ENCODE data around the gene KCNE4.
"Not testable (repeated sequence)": the region's sequence is repeated elsewhere in the genome, so short reads cannot be mapped to it uniquely, and the experiment has no call there.

Gene KCNE4

DNA sequence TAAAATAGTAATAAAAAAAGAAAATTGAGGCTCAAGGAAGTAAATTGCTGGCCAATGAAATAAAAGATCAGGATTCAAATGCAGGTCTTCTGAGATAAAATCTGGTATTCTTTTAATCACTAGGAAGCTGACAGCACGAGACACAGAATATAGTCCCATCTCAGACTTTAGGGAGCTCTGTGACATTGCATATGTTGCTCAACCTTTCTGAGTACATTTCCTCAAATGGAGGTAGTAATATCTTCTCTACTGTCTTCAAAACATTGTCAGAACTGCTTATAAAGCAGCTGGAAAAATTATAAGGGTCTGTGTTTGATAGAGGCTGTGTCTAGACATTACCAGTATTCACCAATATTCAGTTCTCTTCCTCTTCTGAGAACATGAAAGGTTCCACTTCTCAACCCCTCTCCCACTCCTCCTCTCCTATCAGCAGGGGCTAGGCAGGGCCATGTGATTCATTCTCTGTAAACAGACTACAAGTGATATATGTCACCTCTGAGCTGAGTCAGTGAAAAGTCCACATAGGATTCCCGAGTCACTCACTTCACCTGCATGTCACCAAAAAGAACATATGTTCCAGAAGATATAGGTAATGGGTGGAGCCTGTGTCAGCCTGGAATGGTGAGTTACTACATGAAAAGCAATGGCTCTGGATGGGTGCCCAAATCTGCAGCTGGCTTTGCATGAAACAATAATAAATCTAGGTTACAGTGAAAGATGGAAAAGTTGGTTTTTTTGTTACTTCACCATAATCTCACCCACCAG lies 7.1 kb downstream of the KCNE4 start:
- DNase-seq = no peak

- DNase-seq = no peak
Measured at GRCh38 chr2:223060201-223060825, 8.3 kb downstream of the KCNE4 start.

DNA sequence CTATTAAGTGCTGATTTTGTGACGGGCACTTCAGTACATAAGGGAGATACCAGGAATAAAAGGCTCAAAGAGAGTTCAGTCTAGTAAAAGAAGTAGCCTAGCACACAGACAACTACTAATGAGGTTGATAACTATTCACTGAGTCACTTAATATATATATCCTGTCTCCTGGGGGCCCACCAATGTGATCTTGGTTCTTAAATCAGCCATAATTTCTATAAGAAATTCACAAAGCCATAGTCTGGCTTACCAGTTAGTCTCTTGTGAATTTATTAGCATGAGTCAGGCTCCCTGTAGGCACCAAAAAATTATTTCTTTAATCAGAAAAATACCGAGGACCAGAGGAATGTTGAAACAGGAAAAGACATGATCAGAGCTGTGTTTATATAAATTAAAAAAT lies 10.4 kb downstream of the KCNE4 start:
- no peak for DNase-seq

- no peak for DNase-seq
Measured at GRCh38 chr2:223065107-223065506, 13.1 kb downstream of the KCNE4 start.

DNA sequence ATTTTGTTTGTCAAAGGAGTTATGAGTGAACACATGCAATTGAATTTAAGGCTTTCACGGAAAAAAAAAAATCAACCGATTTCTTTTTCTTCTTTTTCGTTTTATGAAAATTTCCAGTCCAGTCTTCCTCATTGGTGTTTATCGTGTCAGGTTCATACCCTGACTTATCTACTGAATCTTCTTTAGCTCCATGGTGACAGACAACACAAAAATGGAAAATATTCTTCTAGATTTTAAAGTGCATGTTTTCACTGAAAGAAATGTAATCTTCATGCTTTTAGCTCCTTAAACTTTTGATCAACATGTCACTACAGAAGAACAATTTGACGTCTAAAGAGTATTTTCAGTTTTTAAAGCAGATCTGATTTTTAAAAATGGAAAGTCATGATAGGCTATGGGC lies 14.7 kb downstream of the KCNE4 start:
- DNase-seq = no peak

- no peak for DNase-seq
Measured at GRCh38 chr2:223068071-223068470, 16.1 kb downstream of the KCNE4 start.

DNA sequence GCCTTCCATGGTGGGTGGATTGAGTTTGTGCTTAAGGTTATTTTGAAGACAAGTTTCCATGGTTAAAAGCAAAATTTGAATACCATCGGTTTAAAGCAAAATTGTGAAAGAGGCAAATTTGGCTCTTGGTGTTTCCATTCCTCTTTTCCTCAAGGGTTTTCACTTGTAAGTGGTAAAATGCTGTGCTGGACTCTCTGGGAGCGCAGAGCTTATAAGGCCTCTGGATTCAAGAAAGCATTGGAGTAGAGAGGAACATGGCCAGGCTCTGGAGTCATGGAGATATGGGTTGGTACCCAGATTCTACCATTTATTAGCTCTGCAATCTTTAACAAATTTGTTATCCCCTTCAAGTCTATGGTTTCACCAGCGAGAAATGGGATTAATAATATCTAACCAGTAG lies 17.5 kb downstream of the KCNE4 start:
- no peak for DNase-seq

GRCh38 chr2:223069988-223070387 lies 18.0 kb downstream of the KCNE4 start:
- DNase-seq = no peak

DNA sequence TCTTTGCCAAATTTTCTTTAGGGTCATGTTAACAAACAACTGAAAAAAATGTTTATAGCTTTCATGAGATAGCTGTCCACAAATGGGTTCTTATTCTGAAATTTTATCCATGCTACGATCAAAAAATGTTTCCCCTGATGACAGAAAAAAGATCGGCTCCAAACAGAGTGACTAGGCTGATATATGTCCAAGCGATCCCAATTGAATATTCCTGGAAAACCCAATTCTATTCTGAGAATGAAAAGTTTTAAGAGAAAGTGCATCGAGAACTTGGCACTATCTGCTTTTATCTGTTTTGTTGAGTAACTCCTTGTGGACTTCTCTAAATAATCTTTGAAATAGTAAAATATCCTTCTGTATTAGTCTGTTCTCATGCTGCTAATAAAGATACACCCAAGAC lies 19.1 kb downstream of the KCNE4 start:
- DNase-seq = no peak

DNA sequence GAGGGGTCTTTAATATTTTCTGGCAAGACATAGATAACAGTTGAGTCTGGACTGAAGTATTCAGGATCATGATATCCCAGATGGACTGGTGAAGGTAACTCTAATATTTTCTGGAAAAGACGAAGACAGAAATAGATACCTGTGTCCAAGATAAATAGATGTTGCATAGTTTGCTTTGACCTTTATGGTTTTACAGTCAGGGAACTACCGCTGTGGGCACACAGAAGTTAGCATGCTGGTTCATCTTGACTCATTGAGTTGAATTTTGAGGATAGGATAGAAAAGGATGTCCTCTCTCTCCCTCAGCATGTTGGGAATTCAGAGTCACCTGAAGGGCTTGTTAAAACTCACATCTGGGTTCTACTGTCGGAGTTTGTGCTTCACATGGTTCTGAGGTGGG lies 20.8 kb downstream of the KCNE4 start:
- no peak for DNase-seq

GRCh38 chr2:223075301-223076270 lies 23.6 kb downstream of the KCNE4 start:
- no peak for DNase-seq

GRCh38 chr2:223076573-223076972 lies 24.6 kb downstream of the KCNE4 start:
- no peak for DNase-seq

DNA sequence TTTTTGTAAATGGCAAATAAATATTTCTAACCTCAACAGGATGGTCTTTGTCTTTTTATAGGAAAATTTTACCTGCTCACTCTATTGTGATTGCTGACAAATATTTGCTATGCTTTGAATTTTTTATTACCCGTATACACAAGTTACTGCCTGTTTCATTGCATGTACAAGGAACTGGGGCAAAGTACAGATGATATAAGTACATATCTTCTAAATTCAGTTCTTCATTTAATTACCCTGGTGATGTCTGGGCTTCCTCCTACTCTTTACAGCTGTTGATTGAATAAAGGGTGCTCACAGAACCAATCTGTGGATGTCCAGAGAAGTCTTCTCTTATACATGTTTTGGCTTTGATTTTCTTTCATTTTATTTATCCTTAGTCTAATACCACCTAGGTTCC lies 26.5 kb downstream of the KCNE4 start:
- DNase-seq = no peak

DNA sequence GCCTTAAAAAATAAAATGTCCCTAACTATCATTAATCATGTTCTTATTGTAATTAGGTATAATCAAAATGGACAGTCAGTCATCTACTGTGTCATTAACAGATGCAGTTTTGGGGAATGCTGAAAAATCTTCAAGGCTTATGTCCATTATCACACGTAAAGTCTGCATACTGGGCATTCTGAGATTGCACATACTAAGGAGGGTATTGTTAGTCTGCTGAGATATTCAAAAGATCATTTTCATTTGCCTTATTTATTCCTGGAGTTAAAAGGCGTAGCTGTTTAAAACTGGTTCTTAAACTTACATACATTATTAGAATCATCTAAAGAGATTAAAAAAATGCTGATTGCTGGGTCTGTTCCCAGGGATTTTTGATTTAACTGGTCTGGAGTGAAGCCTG lies 27.4 kb downstream of the KCNE4 start:
- DNase-seq = no peak

- no peak for DNase-seq
Measured at GRCh38 chr2:223079925-223080324, 27.9 kb downstream of the KCNE4 start.

- not testable (repeated sequence) for DNase-seq
Measured at GRCh38 chr2:223080790-223081360, 28.9 kb downstream of the KCNE4 start.

- no peak for DNase-seq
Measured at GRCh38 chr2:223081789-223082188, 29.8 kb downstream of the KCNE4 start.

- no peak for DNase-seq
Measured at GRCh38 chr2:223082706-223083105, 30.7 kb downstream of the KCNE4 start.

GRCh38 chr2:223083402-223084070 lies 31.5 kb downstream of the KCNE4 start:
- DNase-seq = no peak

DNA sequence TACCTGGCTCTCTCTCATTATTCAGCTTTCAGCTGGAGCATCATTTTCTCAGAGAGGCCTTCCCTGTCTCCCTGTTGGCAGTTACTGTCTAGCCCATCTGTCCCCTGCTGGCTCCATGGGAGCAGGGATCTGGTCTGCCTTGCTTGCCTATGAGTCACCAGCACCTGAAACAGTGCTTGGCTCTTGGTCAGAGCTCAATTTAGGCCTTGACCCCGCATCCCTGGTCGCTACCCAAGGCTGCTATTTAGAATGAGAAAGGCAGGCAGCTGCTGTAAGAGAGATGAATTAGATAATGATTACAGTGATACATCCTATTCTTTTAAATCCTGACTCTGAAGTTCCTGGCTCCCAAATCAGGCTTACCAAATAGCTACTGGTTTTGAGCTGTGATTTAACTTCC lies 32.9 kb downstream of the KCNE4 start:
- no peak for DNase-seq

GRCh38 chr2:223086370-223086981 lies 34.5 kb downstream of the KCNE4 start:
- no peak for DNase-seq

- DNase-seq = no peak
Measured at GRCh38 chr2:223087466-223087865, 35.5 kb downstream of the KCNE4 start.

Measured in activated gamma-delta T cell treated with Interleukin-2 at 50 U/mL for 16 hours (primary cell).